HuH-7 (cell line): ENCODE results near the gene KSR2.
A peak's percentile ranks its signal among the peaks of the same experiment; 100 is the strongest.
"Not testable (repeated sequence)": the region's sequence is repeated elsewhere in the genome, so short reads cannot be mapped to it uniquely, and the experiment has no call there.

Experiments
- DNase-seq: peaks from one replicate; pipeline ENCODE4 v3.0.0; 2011; ENCODE audit warnings: low spot score

KSR2 gene

DNA sequence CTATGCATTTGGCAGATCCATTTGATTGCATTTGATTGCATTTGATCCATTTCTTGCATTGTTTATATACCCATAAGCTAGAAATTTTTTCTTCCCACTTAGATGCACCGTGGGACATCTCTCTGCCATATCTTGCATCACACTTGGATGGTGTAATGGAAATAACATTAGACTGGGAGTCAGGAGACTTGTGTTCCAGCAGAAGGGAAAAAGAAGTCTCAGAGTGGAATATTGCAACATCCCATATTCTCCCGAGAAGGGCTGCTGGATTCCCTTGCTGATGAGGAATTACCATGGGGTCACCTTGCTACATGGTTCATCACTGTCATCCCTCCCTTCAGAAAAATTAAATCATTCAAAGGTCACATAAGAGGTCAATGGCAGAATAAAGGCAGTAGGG, 78.1 kb downstream of the KSR2 start:
- no peak for DNase-seq

GRCh38 chr12:117890137-117890536, 78.7 kb downstream of the KSR2 start:
- DNase-seq = no peak

- DNase-seq = no peak
Measured at GRCh38 chr12:117889098-117889497, 79.7 kb downstream of the KSR2 start.

- DNase-seq = no peak
Measured at GRCh38 chr12:117885211-117885610, 83.6 kb downstream of the KSR2 start.

DNA sequence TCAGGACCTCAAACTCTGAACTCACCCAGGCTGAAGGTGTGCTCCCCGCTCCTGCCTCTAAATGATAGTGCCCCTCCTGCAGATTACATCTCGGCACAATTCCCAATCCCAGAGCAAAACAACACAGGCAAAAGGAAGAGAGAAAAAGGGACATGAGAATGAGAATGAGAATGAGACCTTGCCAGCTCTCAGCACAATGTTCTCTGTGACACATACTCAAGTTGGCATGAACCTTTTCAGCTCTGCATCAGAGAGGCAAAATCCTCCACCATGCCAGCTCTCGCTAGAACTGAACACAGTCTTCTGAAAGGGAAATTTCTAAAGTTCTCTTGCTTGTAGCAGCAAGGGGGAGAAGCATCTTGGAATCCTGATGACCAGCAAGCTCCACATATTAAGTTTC, 84.6 kb downstream of the KSR2 start:
- DNase-seq = no peak

GRCh38 chr12:117882603-117883184, 86.1 kb downstream of the KSR2 start:
- no peak for DNase-seq

- no peak for DNase-seq
Measured at GRCh38 chr12:117882181-117882580, 86.6 kb downstream of the KSR2 start.

GRCh38 chr12:117881517-117881916, 87.3 kb downstream of the KSR2 start:
- DNase-seq = no peak

DNA sequence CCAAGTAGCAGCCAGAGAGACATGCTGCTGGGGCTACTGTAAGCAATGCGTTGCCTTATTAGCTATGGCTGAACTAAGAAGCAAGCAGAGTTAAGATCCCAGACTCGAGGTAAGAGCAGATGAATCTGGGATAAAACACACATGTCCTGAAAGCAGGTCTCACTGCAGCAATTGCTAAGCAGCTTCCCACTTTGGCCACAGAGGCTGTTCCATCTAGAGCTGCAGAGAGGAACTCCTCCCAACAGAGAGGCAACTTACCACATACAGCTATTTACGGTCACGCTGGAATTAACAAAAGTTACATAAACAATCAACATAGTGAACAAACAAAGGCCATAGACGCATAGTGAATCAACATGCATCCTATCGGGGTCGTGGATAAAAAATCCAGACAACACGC, 90.2 kb downstream of the KSR2 start:
- no peak for DNase-seq

DNA sequence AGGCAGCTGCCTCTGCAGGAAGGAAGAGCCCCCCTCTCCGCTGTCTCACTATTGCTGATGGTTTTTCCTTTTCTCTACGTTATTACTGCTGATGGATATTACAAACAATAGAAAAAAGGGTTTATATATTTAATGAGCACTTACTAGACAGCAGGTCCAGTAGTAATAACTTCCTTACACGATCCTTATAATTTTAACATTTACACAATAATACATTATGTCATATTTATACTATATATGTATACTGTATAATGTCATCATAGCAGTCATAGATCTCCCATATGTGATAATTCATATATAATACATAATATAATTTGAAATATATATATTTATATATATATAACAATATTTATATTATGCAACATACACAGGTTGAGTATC, 92.4 kb downstream of the KSR2 start:
- no peak for DNase-seq

DNA sequence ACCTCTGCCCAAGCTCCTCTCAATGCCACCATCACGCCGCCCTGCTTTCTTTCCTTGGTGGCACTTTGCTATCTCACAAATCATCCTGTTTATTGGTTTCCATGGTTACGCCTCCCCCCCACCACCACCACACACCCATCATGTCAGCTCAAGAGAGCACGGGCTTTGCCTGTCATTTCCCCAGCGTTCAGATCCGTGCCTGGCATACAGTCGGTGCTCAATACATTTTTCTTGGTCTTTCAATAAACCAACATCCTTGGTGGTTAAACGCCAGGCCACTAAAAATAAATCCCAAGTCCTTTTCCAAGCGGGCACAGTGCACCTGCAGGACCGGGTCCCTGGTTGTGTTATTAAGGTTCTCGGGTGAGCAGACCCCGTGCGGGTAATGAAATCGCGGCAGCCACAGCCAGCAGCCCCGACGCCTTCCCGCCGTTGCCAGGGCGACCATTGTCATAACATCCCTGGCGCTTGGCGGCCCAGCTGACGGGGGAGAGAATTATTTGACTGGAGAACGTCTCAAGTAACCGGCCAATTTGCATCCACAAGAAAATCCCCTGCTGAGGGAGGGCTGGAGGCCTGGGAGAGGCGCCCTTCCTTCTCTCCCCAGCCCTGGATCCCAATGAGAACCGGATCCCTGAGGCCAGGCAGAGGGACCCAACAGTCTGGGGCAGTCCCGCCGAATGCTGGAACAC, 92.9 kb downstream of the KSR2 start:
- no peak for DNase-seq

DNA sequence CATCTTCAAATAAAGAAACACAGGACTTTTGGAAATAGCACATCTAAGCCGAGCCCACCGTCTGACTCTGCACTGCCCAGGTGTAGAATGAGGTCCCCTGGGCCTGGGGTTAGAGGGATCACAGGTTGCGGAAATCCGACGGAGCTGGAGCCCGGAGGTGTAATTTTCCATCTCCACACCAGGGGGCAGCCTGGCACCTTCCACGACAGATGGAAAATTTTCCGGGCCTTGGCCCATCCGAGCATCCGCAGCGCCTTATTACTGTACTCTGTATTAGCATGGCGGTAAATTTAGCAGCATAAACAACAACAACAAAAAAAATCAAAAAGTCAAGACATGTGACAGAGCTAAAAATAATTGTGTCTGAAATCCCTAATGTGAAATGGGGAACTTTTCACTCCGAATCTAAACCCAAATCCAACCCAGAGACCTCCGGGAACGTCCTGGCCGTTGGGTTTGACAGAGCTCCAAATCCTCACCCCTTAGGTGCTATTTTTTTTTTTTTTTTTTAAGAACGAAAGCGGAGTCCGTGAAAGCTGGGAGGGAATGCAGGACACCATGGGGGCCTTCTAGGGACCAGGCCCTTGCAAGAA, 93.9 kb downstream of the KSR2 start:
- peak; percentile 54 for DNase-seq

DNA sequence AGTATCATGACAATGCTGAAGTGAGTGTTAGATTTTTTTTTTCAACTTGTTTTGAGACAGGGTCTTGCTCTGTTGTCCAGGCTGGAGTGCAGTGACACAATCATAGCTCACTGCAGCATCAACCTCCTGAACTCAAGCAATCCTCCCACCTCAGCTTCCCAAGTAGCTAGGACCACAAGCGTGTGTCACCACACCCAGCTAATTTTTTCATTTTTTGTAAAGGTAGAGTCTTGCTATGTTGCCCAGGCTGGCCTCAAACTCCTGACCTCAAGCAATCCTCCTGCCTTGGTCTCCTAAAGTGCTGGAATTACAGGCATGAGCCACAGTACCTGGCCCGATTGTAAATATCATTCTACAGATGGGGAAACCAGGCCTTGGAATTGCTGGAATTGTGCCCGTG, 94.6 kb downstream of the KSR2 start:
- DNase-seq = not testable (repeated sequence)

GRCh38 chr12:117872546-117873169, 96.1 kb downstream of the KSR2 start:
- no peak for DNase-seq

GRCh38 chr12:117869551-117869950, 99.2 kb downstream of the KSR2 start:
- DNase-seq = no peak

DNA sequence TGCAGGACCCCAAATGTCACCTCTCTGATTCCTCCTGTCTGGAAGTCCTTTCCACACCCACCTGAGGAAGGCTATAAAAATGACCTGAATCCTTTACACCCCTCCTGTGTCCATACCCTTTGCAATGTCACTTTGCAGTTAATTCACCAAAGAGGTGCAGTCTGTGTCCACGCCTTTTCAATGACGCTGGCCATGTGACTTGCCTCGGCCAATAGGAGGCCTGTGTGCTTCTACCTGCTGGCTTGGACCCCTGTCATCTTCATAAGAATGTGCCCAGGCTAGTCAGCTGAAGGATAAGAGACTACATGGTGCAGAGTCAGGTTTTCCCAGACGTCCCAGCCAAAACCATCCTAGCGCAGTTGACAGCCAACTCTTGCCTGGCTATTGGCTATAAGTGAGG, 101.4 kb downstream of the KSR2 start:
- no peak for DNase-seq

- no peak for DNase-seq
Measured at GRCh38 chr12:117865505-117865904, 103.3 kb downstream of the KSR2 start.

- DNase-seq = no peak
Measured at GRCh38 chr12:117863002-117863709, 105.6 kb downstream of the KSR2 start.

GRCh38 chr12:117861691-117862090, 107.1 kb downstream of the KSR2 start:
- no peak for DNase-seq

DNA sequence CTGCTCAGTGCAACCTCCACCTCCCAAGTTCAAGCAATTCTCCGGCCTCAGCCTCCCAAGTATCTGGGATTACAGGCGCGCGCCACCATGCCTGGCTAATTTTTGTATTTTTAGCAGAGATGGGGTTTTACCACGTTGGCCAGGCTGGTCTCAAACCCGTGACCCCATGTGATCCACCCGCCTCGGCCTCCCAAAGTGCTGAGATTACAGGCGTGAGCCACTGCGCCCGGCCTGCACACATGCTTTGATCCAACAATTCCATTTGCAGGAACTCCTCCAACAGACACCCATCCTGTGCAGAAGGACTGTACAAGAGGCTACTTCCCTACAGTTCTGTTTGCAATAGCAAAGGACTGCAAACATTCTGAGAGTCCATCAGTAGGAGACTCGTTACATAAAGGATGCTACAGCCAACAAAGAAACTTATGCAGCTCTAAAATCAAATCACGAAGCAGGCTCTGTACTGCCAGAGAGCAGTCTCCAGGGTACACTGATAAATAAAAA, 108.0 kb downstream of the KSR2 start:
- not testable (repeated sequence) for DNase-seq

- no peak for DNase-seq
Measured at GRCh38 chr12:117860111-117860510, 108.7 kb downstream of the KSR2 start.
